Rectal smooth muscle tissue (tissue), 1 donor: ENCODE results near the gene FUT8.
"Not testable (repeated sequence)": the region's sequence is repeated elsewhere in the genome, so short reads cannot be mapped to it uniquely, and the experiment has no call there.

Experiments
- H3K27ac ChIP-seq: one replicate; pipeline ENCODE4 v1.7.0; 2013; ENCODE audit warnings: low read depth, low read length, inconsistent platforms
- H3K27me3 ChIP-seq: one replicate; pipeline ENCODE4 v1.7.0; 2013; ENCODE audit warnings: low read length; ENCODE audit not compliant: control insufficient read depth, insufficient read depth
- H3K36me3 ChIP-seq: one replicate; pipeline ENCODE4 v1.7.0; 2013; ENCODE audit warnings: low read length; ENCODE audit not compliant: control insufficient read depth, insufficient read depth
- H3K4me1 ChIP-seq: one replicate; pipeline ENCODE4 v1.7.0; 2013; ENCODE audit warnings: low read length; ENCODE audit not compliant: control insufficient read depth, insufficient read depth
- H3K4me3 ChIP-seq: one replicate; pipeline ENCODE4 v1.7.0; 2013; ENCODE audit warnings: low read length
- H3K9ac ChIP-seq: one replicate; pipeline ENCODE4 v1.7.0; 2013; ENCODE audit warnings: low read length

FUT8 gene

DNA sequence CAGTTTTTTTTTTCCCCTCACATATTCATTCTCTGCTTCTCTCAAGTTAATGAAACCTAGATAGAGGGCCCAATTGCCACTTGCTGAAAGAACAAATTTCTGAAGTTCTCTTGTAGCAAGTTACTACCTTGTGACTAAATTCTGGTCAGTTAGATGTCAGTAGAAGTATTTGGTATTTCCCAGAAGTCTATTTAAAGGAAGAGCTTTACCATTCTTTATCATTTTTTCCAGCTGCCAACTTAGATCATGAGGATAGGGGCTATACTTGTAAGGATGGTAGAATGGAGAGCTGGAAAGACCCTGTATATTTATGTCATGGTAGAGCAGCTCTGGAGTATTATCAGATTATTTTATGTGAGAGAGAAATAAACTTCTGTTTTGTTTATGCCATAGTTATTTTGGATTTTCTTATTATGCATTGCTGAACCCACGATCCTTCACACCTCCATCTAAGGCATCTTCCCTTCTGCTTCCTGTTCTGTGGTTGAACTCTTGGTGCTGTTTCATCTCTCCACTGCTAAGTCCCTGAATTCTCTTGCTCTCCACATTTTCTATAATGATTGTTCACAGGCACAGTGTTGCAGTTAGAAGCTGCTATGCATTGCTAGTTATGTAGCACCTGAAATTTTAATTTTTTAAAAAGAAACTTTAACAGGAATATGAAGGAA, 25.9 kb downstream of the FUT8 start:
- Histone ChIP-seq H3K27me3 (no peaks in the 10 kb centered on the region), H3K4me3 (no peak overlapping the region), H3K4me1 (no peaks in the 10 kb centered on the region), H3K36me3 (no peaks in the 10 kb centered on the region), H3K9ac (no peak overlapping the region), H3K27ac (no peak overlapping the region)

DNA sequence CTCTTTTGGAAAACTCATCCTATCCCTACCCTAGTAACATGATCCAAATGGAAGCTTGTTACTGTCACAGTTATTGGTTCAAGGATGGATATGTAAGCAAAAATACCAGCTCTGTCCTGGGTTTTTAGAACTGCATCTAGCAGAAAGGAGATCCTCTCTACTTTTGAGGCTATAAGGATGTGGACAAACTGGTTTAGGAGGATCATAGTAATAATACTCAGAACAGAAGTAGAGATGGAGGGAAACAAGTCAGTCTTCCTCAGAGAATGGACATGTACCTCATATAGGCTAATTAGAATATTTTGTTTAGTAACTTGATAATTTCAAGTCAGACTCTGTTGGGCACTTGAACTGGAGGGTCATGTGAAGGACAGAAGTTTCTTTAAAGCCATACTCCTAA, 26.6 kb downstream of the FUT8 start:
- no peaks in the 10 kb centered on the region for H3K4me1 ChIP-seq
- no peaks in the 10 kb centered on the region for H3K27me3 ChIP-seq
- no peak overlapping the region for H3K9ac ChIP-seq
- H3K36me3 ChIP-seq = no peaks in the 10 kb centered on the region
- H3K4me3 ChIP-seq = no peak overlapping the region
- H3K27ac ChIP-seq = no peak overlapping the region

DNA sequence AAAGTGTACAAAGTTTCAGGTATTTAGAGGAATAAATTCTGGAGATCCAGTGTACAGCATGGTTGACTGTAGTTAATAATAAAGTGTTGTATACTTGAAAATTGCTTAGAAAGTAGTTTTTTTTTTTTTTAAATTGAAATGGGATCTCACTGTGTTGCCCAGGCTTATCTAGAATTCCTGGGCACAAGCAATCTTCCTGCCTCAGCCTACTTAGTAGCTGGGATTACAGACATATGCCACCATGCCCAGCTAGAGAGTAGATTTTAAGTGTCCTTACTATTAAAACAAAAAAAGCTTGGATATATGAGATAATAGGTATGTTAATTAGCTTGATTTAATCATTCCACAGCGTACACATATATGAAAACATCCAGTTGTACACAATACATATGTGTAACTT, 27.7 kb downstream of the FUT8 start:
- Histone ChIP-seq H3K27me3 (no peaks in the 10 kb centered on the region), H3K4me1 (no peaks in the 10 kb centered on the region), H3K9ac (no peak overlapping the region), H3K36me3 (no peaks in the 10 kb centered on the region), H3K4me3 (no peak overlapping the region), H3K27ac (no peak overlapping the region)

DNA sequence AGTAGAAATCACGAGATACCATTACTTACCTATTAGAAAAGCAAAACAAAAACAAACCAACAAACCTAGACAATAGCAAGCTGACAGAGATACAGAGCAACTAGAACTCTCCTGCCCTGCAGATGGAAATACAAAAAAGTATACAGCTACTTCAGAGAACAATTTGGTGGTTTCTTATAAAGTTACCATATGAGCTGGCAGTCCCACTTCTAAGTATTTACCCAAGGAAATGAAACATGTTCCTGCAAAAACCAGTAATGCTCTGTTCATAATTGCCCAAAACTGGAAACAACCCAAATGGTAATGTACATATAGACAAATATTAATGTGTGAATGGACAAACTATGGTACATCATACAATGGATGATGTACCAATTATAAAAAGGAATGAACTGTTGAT, 31.7 kb downstream of the FUT8 start:
- Histone ChIP-seq H3K27ac (no peak overlapping the region), H3K9ac (no peak overlapping the region)

DNA sequence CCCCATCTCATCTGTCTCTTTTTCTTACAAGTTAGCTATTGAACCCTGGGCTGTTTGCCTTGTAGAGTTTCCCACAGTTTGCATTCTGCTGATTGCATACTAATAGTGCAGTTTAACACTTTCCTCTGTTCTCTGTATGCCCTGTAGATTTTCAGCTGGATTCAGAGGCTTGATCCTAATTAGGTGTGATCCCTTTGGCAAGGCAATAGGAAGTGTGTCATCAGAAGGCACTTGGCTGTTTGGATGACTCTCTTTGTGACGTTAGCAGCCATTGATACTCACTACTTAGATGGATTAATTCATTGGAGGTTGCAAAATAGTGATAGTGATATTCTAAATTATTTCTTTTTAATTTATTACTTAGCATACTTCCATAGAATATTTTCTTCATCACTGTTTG, 33.6 kb downstream of the FUT8 start:
- H3K27ac ChIP-seq = no peak overlapping the region
- H3K9ac ChIP-seq = no peak overlapping the region
- H3K4me3 ChIP-seq = no peak overlapping the region
- H3K4me1 ChIP-seq = no peaks in the 10 kb centered on the region
- no peaks in the 10 kb centered on the region for H3K27me3 ChIP-seq
- H3K36me3 ChIP-seq = no peaks in the 10 kb centered on the region

More for the DNA sequence above, 31.7 kb downstream of the FUT8 start:
- H3K36me3 ChIP-seq = no peaks in the 10 kb centered on the region
- no peak overlapping the region for H3K4me3 ChIP-seq
- H3K4me1 ChIP-seq = no peaks in the 10 kb centered on the region
- H3K27me3 ChIP-seq = no peaks in the 10 kb centered on the region

DNA sequence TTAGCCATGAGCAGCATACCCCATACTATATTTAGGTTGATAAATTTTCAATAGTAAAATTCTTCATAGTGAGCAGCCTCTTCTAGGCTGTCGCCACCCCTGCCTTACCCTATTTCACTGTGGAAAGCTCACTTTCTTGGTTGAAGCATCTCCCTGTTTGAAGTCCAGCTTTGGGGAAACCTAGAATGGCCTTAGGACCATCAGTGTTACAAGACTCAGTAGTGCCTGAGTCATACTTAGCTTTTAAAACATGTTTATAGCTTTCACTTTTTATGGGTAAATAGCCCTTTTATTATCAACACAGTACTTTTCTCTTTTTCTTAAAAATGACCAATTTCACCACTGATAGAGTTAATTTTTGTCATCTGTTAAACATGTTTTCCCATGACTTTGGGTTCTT, 37.1 kb downstream of the FUT8 start:
- Histone ChIP-seq H3K27ac (no peak overlapping the region), H3K27me3 (no peaks in the 10 kb centered on the region), H3K9ac (no peak overlapping the region), H3K36me3 (no peaks in the 10 kb centered on the region), H3K4me3 (no peak overlapping the region), H3K4me1 (no peaks in the 10 kb centered on the region)

DNA sequence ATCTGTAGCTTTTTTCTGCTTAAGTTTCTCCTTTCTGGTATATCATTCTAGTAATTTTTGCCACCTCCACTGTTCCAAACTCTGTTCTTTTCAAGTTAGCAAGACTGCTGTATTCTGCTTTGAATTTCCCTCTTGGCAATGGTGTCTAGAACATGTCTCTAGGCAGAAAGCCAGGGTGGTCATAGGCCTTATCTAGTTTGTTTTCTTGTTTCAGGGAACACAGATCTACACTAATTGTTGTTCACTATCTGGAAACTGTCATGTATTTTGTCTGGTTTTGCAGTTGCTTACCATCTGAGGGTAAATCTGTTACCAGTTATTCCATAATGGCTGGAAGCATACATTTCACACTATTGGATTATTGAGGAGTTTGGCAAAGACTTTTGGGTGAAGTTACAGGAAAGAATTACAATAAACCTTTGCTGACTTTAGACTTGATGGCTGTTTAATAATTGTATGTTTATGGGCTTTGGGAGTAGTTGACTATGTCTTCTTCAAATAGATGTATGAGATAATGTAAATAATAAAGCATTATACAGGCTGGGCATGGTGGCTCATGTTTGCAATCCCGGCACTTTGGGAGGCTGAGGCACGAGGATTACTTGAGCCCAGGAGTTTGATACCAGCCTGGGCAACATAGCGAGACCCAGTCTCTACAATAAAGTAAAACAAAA, 41.4 kb downstream of the FUT8 start:
- no peak overlapping the region for H3K9ac ChIP-seq
- no peak overlapping the region for H3K27ac ChIP-seq
- no peaks in the 10 kb centered on the region for H3K36me3 ChIP-seq

DNA sequence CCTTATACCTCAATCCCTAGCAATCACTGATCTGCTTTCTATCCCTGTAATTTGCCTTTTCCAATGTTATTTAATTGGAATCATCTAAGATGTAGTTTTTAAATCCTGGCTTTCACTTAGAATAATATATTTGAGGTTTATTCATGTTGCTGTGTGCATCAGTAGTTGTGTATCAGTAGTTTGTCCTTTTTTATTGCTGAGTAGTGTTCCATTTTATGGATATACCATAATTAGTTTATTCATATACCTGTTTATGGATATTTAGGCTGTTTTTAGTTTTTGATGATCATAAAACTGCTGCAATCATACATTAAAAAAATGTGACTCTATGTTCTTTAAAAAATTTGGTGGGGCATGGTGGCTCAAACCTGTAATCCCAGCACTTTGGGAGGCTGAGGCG, 43.7 kb downstream of the FUT8 start:
- Histone ChIP-seq H3K9ac (no peak overlapping the region), H3K36me3 (no peaks in the 10 kb centered on the region), H3K4me1 (no peaks in the 10 kb centered on the region), H3K27me3 (no peaks in the 10 kb centered on the region), H3K27ac (no peak overlapping the region), H3K4me3 (no peak overlapping the region)

More for the DNA sequence above, 41.4 kb downstream of the FUT8 start:
- Histone ChIP-seq H3K4me1 (no peaks in the 10 kb centered on the region), H3K27me3 (no peaks in the 10 kb centered on the region), H3K4me3 (no peak overlapping the region)

DNA sequence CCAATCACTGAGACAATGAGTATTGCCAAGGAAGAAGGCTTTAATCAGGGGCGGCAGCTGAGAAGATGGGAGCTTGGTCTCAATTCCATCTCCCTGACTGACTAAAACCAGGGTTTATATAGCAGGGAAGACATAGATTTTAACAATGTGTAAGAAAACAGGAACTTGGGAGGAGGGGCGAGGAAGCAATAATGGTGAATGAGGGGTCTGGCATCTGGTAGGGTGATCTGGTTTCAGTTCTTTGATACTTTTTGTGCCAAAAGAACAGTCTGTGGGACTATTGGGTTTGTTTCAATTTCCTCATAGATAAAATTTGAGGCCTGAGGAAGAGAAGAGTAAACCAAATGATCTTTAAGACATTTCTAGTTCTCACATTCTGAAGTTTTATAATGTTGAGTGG, 49.2 kb downstream of the FUT8 start:
- Histone ChIP-seq H3K4me3 (no peak overlapping the region), H3K9ac (no peak overlapping the region), H3K27me3 (no peaks in the 10 kb centered on the region), H3K4me1 (no peaks in the 10 kb centered on the region), H3K36me3 (no peaks in the 10 kb centered on the region), H3K27ac (no peak overlapping the region)

DNA sequence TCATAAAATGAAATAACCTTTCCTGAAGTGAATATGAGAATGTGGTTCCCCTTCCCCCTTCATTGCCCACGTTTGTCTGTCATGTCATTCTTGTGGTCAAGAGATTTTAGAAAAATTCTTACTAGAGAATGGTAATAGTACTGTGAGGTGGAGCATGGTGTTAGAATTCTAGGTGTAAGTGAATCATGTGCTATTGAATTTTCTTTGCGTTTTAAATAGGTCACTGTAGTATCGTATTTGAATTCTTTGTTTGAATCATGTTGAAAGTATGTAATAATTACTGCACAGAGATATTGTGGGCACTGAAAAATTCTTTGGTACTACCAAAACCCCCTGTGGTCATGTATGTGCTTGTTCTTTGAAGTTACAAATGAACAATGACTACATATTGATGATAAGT, 49.9 kb downstream of the FUT8 start:
- H3K4me1 ChIP-seq = no peaks in the 10 kb centered on the region
- H3K4me3 ChIP-seq = no peak overlapping the region
- H3K36me3 ChIP-seq = no peaks in the 10 kb centered on the region
- H3K27me3 ChIP-seq = no peaks in the 10 kb centered on the region
- H3K27ac ChIP-seq = no peak overlapping the region
- no peak overlapping the region for H3K9ac ChIP-seq

DNA sequence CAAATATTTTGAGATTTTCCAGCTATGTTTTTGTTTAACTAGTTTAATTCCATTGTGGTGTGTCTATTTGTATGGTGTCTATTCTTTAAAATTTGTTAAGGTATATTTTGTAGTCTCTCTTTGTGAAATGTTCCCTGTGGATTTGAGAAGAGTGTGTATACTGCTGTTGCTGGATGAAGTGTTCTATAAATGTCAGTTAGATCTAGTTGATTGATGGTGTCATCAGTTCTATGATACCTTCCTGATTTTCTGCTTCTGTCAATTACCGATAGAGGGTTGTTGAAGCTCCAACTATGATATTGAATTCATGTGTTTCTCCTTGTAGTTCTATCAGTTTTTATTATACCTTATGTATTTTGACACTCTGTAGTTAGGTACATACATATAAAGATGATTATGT, 53.1 kb downstream of the FUT8 start:
- Histone ChIP-seq H3K9ac (no peak overlapping the region), H3K4me1 (no peaks in the 10 kb centered on the region), H3K4me3 (no peak overlapping the region), H3K36me3 (no peaks in the 10 kb centered on the region), H3K27me3 (no peaks in the 10 kb centered on the region), H3K27ac (no peak overlapping the region)

DNA sequence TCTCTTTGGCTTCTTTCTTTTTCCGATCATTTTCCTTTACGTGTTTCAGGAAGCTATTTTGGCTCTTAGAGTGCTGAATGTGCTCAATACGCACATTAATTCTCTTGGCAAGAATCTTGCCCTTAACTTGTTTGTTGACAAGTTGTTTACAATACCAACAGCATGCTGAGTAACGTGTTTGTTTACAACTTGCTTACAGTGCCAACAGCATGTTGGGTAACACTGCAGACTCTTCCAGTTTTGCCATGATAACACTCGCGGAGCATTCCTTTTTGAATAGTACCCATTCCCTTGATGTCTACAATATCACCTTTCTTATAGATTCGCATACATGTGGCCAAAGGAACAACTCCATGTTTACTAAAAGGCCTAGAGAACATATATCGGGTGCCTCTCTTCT, 55.4 kb downstream of the FUT8 start:
- not testable (repeated sequence) for H3K36me3 ChIP-seq, H3K27me3 ChIP-seq

DNA sequence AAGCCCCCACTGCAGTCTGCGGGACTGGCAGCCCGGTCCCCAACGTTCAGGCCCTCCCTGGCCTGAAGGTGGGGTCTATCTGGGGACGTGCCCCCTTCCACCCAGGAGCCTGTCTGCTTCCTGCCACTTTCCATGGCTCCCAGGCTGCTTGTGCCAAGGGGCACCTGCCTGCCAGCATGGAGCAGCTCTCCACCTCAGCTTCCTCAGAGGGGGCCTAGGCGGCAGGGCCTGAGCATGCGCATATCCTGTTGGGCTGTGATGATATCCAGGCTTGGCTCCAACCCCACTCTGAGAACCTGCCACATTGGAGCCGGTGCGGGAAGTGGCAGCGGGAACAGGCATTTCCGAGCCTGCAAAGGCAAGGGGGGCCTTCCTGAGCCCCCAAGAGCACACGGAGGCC, 57.4 kb downstream of the FUT8 start:
- Histone ChIP-seq H3K4me1 (no peaks in the 10 kb centered on the region), H3K27me3 (no peaks in the 10 kb centered on the region), H3K4me3 (no peak overlapping the region), H3K9ac (no peak overlapping the region), H3K36me3 (no peaks in the 10 kb centered on the region), H3K27ac (no peak overlapping the region)

More for the DNA sequence above, 55.4 kb downstream of the FUT8 start:
- not testable (repeated sequence) for H3K4me3 ChIP-seq, H3K4me1 ChIP-seq, H3K27ac ChIP-seq, H3K9ac ChIP-seq
